ENCODE measurements around the gene ARHGAP44. TPM values are rescaled to one million over a fixed set of nuclear protein-coding genes. Genes with fewer than 3 reads are reported as not detected.

The ARHGAP44 gene
- total and polyA plus RNA-seq, 8 donors = 2.8 to 239 (median 7.4) TPM

- Histone ChIP-seq H3K4me1 (no peaks in the 10 kb centered on the region), H3K4me3 (no peak overlapping the region), H3K27me3 (no peaks in the 10 kb centered on the region), H3K9me3 (no peaks in the 10 kb centered on the region), H3K36me3 (peaks cover 0 to 17% (median 7%) of the 10 kb centered on the region in 4 donors), H3K27ac (no peak overlapping the region)
- intact Hi-C loops (cut with DNase I; ENCODE audit: low total_unique reads) = no loop called here
- TF ChIP-seq EP300 (IDR thresholded peaks at IDR 0.05) (no peak), POLR2AphosphoS5 (IDR thresholded peaks at IDR 0.05) (no peak), POLR2A (IDR thresholded peaks at IDR 0.05) (no peak), CTCF (IDR thresholded peaks at IDR 0.05) (no peak)
- whole genome bisulfite sequencing, 5 donors = 84 to 95% (median 94%) methylated on average over 5 of the region's 5 CpGs
- DNase-seq = no peak
These were observed 177.1 kb downstream of the ARHGAP44 start for GRCh38 chr17:12966413-12966812.

GRCh38 chr17:12967962-12968361, 178.7 kb downstream of the ARHGAP44 start:
- Histone ChIP-seq H3K27me3 (no peaks in the 10 kb centered on the region), H3K36me3 (peaks cover 0 to 15% (median 5%) of the 10 kb centered on the region in 4 donors), H3K4me1 (no peaks in the 10 kb centered on the region), H3K9me3 (no peaks in the 10 kb centered on the region), H3K27ac (no peak overlapping the region), H3K4me3 (no peak overlapping the region)
- DNase-seq = no peak
- TF ChIP-seq EP300 (IDR thresholded peaks at IDR 0.05) (no peak), POLR2A (IDR thresholded peaks at IDR 0.05) (no peak), POLR2AphosphoS5 (IDR thresholded peaks at IDR 0.05) (no peak), CTCF (IDR thresholded peaks at IDR 0.05) (no peak)
- intact Hi-C loops (cut with DNase I; ENCODE audit: low total_unique reads) = no loop called here
- WGBS, 5 donors = 76 to 85% (median 79%) methylated on average over 11 of the region's 11 CpGs

GRCh38 chr17:12973496-12974004, 184.3 kb downstream of the ARHGAP44 start:
- Histone ChIP-seq H3K27ac (no peak overlapping the region), H3K36me3 (no peaks in the 10 kb centered on the region), H3K4me1 (peaks cover 8 to 16% (median 14%) of the 10 kb centered on the region in 4 donors), H3K27me3 (peaks cover 0 to 20% (median 6%) of the 10 kb centered on the region in 3 donors), H3K9me3 (no peaks in the 10 kb centered on the region), H3K4me3 (peak overlapping the region; percentile 39 to 45 (median 41))
- WGBS, 5 donors = 5 to 12% (median 9%) methylated on average over 11 to 16 of the region's 16 CpGs
- TF ChIP-seq EP300 (IDR thresholded peaks at IDR 0.05) (no peak), POLR2AphosphoS5 (IDR thresholded peaks at IDR 0.05) (no peak)
- intact Hi-C loops (cut with DNase I; ENCODE audit: low total_unique reads) = no loop called here
- peak in 1 of 2 donors; percentile 38 for DNase-seq

GRCh38 chr17:12974005-12974531, 184.8 kb downstream of the ARHGAP44 start:
- Histone ChIP-seq H3K27me3 (peaks cover 0 to 20% (median 6%) of the 10 kb centered on the region in 3 donors), H3K4me3 (peak overlapping the region; percentile 39 to 45 (median 41)), H3K4me1 (peaks cover 8 to 16% (median 14%) of the 10 kb centered on the region in 4 donors), H3K27ac (no peak overlapping the region), H3K36me3 (no peaks in the 10 kb centered on the region), H3K9me3 (no peaks in the 10 kb centered on the region)
- TF ChIP-seq CTCF (IDR thresholded peaks at IDR 0.05) (no peak), EP300 (IDR thresholded peaks at IDR 0.05) (no peak), POLR2AphosphoS5 (IDR thresholded peaks at IDR 0.05) (no peak), POLR2A (IDR thresholded peaks at IDR 0.05) (no peak)
- intact Hi-C loops (cut with DNase I; ENCODE audit: low total_unique reads) = no loop called here
- WGBS, 5 donors = 6 to 16% (median 10%) methylated on average over 7 to 40 of the region's 40 CpGs
- peak in 1 of 2 donors; percentile 49 for DNase-seq

All from stomach (tissue), 9 donors.